Measurements from ENCODE around the gene CCDC50.
A peak's percentile ranks its signal among the peaks of the same experiment; 100 is the strongest.

The CCDC50 gene

DNA sequence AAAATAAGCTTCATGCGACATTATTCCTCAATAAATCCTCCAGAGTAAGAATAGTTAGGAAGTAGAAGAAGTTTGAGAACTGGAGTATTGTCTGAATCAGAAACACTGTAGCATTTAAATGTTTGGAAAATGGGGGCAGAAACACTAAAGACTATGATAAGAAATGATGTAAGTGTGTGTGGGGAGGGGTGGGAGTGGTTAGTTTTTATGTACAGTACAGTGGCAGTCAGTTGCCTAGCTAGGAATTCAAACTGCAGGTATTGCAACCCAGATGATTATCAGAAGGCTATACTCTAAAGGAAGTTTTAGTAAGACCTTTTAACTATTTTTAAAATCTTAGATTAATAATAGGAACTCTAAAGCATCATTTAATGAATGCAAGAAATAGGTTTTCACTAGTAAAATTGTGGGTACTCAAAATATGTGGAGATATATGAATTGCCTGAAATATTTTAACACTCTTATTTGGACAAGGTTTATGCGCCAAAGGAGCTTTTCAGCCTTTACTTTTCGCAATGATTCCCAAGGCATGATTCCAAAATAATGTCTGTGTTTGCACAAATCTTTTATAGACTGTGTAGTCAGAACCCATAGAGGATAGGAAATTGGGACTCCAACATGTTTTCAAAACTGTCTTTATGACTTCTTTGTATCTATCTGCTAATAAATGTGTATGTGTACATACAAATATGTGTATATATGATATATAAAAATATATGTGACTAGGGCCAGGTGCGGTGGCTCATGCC, 8.0 kb upstream of the CCDC50 start:
- DNase-seq, result no peak

- no peak for DNase-seq
These were observed 4.3 kb upstream of the CCDC50 start for GRCh38 chr3:191324936-191325335.

DNA sequence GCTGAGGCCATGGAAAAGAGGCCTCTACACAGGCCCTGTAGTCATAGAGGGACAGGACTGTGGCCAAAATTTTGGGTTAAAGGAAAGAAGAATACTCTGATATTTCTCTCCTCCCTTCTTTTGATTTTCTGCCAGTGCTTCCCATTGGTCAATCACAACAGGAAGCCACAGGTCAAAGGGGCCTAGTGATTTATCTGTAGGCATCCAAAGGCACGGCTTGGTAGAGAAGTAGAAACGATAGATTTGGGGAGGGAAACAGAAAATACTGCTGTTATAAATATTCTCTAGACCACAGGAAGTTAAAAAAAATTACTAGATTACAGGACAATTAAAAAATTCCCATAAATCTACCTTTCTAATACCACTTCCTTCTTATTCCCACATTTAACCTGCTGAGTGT, 1.7 kb upstream of the CCDC50 start:
- no peak for DNase-seq

GRCh38 chr3:191328383-191328961, 722 bp upstream of the CCDC50 start:
- DNase-seq, result no peak

- peak; percentile 46 to 49 for DNase-seq
These were observed 698 bp downstream of the CCDC50 start, which contains the start of gene UTS2B for GRCh38 chr3:191329654-191330529. UTS2B (minus strand) TSS chr3:191330526; CDS start chr3:191282189, 48,337 bp downstream.

GRCh38 chr3:191330530-191331048, 1.4 kb downstream of the CCDC50 start:
- DNase-seq, result no peak

DNA sequence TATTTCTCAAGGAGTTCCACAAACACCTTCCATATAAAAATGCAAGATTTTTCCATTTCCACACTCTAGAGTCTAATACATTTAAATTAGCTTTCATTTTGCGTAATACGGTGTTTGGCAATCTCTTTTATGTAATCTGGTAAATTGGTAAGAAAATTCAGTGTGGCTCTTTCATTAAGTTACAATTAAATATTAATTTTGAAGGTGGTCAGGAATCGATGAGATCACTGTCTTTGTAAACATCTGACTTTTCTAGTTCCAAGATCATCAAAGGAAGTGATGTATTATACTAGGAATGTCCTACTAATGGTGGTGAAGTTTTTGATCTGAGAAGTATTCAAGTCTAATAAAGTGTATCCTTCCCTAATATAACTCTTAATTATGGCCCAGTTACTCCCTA, 2.2 kb downstream of the CCDC50 start:
- no peak for DNase-seq

DNA sequence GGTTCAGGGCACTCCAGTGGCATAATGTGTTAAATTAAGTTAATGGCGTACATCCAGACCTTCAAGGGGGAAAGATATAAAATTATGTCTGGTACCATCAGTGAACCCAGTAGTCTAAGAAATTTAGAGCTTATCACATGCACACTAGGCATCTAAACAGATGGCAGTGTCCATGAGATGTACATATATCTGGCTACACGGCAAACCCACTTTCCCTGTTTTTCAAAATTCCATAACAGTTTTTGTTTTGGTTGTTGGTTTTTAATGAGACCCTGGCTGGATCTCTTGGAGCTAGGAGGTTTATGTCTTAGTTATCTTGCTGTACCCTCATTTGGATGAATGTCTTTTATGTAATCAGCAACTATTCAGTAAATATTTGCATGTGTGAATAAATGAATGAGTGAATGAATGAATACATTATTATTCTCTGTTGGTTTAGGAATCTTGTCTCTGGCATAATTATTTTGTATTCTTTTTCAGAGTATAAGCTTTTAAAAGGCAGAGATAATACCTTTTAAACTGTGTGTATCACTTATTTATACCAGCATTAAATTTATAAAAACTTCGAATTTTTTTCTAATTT, 4.2 kb downstream of the CCDC50 start:
- no peak for DNase-seq

- no peak for DNase-seq
These were observed 5.2 kb downstream of the CCDC50 start for GRCh38 chr3:191334346-191334893.

- no peak for DNase-seq
These were observed 7.6 kb downstream of the CCDC50 start for GRCh38 chr3:191336833-191337232.

DNA sequence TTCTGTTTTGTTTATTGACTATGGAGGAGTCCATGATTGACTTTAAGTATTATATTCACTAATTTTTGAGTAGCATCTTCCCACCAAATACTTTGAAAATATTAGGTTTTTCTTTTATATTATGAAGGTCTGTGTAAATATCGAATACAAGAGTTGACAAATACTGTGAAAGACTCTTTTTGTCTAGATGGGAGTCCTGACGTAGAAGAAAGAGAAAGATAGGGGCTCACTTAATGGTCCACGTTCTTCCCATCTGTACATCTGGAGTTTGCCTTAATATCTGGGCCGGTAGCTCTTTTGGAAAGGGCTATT, 8.9 kb downstream of the CCDC50 start:
- no peak for DNase-seq

GRCh38 chr3:191339316-191339917, 10.2 kb downstream of the CCDC50 start:
- no peak for DNase-seq

GRCh38 chr3:191340351-191340750, 11.2 kb downstream of the CCDC50 start:
- no peak for DNase-seq

DNA sequence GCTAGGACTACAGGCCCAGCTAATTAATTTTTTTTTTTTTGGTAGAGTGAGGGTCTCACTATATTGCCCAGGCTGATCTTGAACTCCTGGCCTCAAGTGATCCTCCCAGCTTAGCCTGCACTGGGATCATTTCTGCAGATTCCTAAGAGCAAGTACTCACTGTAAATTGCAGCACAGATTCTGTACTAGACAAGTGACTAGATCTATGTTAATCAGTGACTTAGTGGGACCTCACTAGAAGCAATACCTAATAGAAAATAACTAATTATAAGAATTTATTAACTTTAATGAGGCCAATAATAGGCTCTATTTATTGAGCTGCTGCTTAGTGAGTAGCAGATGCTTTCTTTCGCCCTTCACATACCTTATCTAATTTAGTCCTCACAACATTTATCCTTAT, 11.8 kb downstream of the CCDC50 start:
- no peak for DNase-seq

GRCh38 chr3:191342006-191342405, 12.8 kb downstream of the CCDC50 start:
- DNase-seq, result no peak

DNA sequence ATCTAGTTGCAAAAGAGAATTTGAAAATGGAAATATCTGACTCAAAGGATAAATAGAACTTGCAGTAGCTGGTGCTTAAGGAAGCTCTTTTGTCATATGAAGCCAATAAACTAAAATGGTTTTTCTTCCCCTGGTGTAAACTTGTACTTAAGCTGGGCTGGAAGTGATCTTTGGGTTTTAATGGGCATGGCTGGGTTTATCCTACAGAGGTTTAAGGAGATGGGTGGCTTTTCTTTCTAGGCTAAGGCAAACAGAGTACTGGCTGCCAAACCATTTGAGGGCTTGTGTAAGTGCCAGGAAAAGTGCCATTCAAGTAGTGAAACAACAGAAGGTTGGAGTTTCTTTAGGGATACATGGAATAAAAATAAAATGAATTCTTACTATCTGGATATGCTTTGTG, 13.2 kb downstream of the CCDC50 start:
- DNase-seq, result peak in 1 of 2 experiments; percentile 57

DNA sequence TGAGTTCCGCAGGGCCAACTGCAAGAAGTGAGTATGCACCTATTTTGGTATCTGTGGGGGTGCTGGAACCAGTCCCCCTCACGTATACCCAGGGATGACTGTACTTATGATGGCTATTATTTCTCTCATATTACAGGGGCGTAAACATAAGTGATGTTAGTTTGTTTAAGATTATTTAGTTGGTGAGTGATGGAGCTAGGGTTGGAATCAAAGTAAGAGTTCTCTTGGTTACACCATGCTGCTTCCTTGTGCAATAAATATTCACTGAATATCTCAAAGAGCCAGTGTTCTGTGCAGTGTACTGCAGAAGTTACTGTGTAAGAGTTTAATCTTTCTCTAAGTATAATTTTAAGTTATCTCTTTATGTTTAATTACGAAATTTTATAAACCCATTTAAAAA, 13.9 kb downstream of the CCDC50 start:
- no peak for DNase-seq

DNA sequence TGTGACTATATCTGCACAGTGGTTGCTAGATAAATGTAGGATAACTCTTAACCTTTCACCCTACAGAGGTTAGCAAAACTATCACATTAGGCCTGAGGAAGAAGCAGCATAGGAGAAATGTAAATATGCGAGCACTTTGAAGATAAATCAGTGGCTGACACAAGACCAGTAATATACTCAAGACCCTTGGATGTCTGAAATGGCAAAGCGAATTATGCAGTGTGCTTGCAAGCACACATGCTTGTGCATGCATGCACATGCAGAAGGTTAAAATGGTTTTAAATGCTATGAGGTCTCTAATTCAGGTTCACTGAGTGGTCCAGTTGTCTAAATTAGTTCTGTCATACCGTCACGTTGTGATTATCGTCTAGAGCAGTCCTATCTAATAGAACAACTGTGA, 14.7 kb downstream of the CCDC50 start:
- DNase-seq, result no peak

DNA sequence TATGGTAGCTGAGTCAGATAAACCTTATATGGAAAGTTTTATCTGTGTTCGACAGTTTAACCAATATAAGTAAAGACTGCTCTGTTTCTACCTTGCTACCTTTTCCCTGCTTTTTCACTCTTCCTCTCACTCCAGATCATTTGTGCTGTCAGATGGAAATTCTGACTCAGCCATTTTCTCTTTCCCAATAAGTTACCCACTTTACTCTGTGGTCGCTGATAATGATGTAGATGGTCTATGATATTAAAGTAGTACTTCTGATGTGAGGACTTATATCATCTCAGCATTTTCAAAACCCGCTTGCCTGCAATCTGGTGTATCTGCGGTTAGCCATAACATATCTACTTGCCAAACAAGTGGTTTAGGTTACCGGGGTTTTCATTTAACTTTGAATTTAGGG, 16.1 kb downstream of the CCDC50 start:
- DNase-seq, result no peak

- DNase-seq, result no peak
These were observed 18.0 kb downstream of the CCDC50 start for GRCh38 chr3:191347228-191347627.

DNA sequence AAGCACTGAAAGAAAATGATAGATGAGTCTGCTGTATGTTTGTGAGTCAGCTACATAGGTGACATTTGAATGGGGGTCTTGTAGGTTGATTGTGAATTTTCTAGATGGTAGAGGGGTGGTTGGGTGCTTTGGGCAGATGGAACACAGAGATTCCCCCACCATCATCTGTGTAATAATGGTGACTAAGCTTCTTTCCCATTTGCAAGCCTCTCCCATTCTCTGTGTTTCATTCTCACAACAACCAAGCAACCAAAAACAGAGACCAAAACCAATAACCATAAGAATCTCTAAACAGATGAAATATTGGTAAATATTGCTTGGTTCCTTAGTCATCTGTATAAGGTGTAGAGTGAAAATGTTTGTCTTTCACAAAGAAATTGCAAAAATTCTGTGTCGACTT, 18.9 kb downstream of the CCDC50 start:
- no peak for DNase-seq

DNA sequence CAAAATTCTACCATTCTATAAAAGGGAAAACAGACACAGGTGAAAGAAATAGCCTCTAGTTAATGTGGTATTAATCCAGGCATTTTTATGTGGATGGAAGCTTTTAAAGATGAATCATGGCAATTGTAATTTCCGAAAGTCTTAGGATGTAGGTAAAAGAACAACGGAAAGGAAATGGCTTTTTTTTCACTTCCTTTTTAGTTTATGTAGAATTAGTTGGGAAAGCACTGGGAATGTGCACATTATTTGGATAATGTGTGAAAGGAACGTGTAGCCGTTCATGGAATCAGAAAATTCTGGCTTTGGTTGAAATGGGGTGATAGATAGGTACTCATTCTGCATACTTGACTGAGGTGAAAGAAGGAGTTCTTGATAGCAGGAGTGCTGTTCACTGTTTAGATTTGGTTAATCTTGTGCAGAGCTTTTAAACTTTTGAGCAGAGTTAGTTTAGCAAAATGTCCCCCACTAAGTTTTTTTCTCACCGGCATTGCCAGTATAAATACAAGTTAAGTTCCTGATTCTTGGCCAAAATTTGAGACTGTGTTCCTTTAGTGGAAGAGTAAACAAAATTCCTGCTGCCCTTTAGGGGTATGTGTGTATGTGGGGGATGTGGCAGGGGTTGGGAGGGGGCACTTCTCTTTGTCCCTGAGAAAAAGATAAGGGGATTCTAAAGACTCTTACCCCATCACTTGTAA, 21.3 kb downstream of the CCDC50 start:
- DNase-seq, result no peak

Data from NCI-H446 (cell line).